Measurements from ENCODE around the gene ADAMTS16.

- TF ChIP-seq CTCF (IDR thresholded peaks at IDR 0.05 in 4 of 5, conservative IDR thresholded peaks at IDR 0.05 in 1 of 5): no peak
- TF ChIP-seq POLR2A (IDR thresholded peaks at IDR 0.05): no peak
Measured at GRCh38 chr5:5275211-5275610, 135.1 kb downstream of the ADAMTS16 start.
